GM21423 (cell line): ENCODE data around the gene FGF11.
"Not testable (repeated sequence)": the region's sequence is repeated elsewhere in the genome, so short reads cannot be mapped to it uniquely, and the experiment has no call there.

Source experiments
- ATAC-seq: cut with Tn5 transposase; IDR thresholded peaks from one replicate; pipeline ENCODE4 v1.9.1; 2021; ENCODE audit warnings: mild to moderate bottlenecking, moderate library complexity; ENCODE audit not compliant: unreplicated experiment

The FGF11 gene

DNA sequence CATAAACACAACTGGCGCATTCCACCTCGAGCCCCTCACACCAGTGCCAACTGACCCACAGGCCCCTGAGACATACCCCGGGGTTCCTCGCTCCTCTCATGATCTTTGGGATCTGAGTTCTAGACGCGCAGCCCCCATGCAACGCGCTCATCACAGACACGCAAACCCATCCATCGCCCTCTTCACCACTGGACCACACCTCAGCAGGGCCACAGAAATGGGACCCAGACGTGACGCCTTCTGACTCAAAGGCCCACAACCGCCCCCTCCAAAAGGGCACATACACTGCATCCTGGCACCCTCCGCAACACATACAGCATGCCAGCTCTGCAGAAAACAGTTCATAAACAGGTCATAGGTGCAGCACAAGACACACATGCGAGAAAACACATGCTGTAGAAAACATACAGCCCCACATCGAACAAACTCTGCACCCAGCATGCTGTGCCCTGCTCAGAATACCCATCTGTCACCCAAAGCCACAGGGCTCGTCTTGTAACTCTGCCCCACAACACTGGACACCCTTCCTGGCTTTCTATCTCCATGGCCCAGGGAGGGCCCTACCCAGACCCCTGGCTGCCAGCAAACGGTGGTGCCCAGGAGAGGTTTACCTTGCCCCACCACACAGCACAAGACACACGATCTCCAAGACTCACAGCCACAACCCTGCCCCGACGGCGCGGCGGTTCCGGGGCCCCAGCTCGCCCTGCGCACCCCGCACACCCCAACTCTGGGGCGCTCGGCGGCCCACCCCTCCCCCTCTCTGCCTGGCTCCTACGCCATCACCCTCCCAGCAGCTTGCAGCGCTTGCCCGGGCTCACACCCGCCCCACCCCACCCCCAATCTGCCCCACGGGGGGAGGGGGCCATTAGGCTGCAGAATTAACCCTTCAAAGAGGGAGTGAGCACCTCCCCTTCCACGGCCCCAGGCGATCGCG, 39.2 kb downstream of the FGF11 start:
- ATAC-seq = no peak

DNA sequence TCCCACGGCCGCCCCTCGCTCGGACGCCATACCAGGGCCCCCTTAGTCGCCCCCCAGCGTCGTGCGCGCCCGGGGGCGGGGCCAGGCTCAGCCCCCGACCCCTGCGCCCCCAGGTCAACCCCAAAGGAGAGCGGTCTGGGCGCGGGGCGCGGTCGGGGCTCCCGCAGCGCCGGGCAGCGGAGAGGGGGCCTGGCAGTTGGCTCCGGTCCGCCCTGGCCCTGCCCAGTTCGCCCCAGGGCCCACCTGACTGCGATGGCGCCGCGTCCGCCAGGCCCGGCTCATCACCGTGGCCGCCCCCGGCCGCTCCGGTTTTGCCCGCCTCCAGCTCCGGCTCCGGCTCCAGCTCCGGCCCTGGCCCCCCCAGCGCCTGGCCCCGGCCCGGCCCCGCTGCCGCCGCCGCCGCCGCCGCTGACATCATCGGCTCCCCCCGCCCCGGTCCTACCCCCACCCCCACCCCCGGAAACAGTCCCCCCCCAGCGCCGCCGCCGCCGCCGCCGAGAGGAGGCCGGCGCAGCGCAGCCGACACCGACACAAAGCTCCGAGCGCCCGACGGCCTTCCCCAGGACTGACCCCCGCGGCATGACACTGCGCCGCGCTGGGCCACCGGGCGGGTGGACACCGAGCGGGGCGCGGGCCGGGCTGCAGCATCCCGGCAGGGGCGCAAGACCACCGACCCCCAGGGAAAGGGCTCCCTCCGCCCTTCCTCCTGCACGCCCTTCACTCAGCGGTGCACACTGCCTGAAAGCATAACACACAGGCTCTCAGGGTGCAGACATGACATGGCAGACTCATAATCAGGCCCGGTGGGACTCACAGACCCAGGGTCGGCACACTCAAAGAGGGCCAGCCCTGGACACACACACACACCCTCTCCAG, 40.1 kb downstream of the FGF11 start, which contains the start of gene ZBTB4:
Gene ZBTB4 (minus strand): TSS at position 419 of the 876 bp plus-strand sequence. CDS start 12,830 bp downstream, outside the sequence.
- ATAC-seq = no peak

DNA sequence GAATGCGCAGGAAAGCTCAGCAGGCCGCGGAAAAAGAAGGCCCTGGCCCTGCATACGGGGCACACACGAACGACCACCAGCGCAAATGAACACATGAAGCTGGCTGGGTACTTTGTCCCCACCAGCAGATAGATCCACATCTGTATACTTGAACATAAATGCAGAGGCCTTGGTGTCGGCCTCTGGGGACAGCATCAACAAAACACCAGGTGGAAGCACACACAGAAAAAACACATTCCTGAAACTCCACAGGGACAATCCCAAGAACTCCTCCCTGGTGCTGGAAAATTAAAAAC, 40.7 kb downstream of the FGF11 start:
- no peak for ATAC-seq

DNA sequence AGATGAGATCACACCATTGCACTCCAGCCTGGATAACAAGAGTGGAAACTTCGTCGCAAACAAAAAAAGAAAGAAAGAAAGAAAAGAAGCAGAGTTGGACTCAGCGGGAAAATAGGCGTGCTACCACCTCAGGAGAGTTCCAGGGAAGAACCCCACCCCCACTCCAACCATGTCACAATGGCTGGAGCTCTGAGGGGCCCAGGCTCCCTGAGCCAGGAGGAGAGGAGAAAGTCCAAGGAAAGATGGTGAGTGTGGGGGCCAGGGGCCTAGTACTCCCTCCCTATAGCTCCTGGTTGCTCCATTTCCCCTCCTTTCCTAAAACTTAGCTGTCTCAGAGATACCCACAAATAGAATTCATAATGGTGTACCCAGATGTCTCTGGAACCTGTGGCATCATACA, 42.0 kb downstream of the FGF11 start, which contains the start of gene SLC35G6:
Gene SLC35G6 (plus strand): TSS at position 172 of the 400 bp plus-strand sequence. CDS start 71 bp downstream, at position 243.
- ATAC-seq = not testable (repeated sequence)

DNA sequence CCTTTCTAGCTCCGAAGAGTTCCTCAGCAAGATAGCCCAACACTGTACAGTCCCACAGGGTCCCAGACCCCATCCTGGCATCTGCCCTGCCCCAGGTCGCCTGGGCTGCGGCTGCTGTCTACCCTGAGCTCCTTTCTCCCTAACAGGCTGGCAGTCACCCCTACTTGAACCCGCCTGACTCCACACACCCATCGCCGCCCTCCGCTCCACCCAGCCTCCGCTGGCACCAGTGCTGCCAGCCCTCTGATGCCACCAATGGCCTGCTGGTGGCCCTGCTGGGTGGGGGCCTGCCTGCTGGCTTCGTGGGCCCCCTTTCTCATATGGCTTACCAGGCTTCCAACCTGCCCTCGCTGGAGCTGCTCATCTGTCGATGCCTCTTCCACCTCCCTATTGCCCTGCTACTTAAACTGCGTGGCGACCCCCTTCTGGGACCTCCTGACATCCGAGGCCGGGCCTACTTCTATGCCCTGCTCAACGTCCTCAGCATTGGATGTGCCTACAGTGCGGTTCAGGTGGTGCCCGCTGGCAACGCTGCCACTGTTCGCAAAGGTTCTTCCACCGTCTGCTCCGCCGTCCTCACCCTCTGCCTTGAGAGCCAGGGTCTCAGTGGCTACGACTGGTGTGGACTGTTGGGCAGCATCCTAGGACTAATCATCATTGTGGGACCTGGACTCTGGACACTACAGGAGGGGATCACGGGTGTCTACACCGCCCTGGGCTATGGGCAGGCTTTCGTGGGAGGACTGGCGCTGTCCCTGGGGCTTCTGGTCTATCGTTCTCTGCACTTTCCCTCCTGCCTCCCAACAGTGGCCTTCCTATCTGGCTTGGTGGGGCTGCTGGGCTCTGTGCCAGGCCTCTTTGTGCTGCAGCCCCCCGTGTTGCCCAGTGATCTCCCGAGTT, 42.8 kb downstream of the FGF11 start:
- ATAC-seq = not testable (repeated sequence)

DNA sequence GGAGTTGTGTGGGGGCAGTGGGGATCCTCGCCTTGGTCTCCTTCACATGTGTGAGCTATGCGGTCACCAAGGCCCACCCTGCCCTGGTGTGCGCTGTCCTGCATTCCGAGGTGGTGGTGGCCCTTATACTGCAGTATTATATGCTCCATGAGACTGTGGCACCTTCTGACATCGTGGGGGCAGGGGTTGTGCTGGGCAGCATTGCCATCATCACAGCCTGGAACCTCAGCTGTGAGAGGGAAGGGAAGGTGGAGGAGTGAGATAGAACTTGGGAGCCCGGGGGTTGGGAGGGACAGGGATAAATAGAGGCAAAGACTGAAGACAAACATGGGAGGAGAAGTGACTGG, 43.4 kb downstream of the FGF11 start:
- ATAC-seq = not testable (repeated sequence)

DNA sequence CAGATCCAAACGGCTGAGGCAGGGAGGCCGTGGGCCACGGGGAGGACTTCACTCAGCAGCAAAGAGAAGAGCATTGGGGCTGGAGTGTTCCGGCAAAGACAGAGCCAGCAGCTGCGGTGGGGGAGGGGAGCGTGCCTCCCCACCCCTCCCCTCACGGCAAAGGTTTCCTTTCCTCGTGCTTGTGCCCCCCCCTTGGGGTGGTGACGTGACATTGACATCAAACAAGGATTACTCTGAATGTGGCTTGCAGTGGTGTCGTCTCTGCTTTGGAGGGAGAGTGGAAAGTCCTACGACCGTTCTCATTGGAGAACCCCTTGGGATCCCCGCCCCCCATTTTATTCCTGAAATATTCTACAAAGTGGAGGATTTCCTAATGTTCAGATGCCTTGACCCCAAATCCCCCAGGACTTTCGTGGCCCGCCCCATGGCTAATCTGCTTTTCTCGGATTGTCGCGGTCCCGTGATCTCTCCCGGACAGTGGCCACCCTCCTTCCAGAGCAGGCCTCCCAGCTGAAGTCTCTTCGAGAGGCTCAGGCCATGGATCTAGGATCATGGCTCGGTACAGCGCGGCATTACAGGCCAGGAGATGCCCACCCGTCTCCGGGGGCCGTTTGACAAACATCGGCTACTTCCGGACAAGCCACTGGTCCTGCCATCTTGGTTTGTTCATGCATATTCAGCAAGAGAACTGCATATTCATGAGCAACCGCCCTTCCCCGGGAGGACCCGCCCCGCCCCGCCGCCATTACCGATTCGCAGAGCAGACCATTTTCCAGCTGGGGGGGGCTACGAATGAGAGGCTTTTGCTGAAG, 44.1 kb downstream of the FGF11 start:
- peak; percentile 34 for ATAC-seq

DNA sequence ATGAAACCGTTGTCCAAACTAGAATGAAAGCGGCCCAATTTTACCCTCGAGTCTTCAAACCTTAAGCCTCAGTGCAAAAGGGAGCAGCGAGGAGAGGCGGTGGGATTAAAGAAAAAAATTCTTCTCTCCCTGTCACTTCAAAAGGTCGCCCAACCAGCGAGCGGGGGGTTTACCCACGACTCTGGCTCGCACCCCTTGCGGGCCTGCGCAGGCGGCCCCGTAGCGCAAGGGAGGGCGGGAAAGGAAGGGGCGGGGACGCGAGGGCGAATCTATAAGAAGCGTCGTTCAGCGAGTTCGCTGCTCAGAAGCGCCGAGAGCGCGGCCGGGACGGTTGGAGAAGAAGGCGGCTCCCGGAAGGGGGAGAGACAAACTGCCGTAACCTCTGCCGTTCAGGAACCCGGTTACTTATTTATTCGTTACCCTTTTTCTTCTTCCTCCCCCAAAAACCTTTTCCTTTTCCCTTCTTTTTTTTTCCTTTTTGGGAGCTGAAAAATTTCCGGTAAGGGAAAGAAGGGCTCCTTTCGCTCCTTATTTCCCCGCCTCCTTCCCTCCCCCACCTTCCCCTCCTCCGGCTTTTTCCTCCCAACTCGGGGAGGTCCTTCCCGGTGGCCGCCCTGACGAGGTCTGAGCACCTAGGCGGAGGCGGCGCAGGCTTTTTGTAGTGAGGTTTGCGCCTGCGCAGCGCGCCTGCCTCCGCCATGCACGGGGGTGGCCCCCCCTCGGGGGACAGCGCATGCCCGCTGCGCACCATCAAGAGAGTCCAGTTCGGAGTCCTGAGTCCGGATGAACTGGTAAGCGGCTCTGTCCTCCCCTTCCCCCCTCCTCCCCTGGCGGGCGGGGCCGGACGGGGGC, 45.0 kb downstream of the FGF11 start, which contains the start of gene POLR2A:
Gene POLR2A (plus strand): TSS at position 300 of the 852 bp plus-strand sequence.
- peak; percentile 61 for ATAC-seq

DNA sequence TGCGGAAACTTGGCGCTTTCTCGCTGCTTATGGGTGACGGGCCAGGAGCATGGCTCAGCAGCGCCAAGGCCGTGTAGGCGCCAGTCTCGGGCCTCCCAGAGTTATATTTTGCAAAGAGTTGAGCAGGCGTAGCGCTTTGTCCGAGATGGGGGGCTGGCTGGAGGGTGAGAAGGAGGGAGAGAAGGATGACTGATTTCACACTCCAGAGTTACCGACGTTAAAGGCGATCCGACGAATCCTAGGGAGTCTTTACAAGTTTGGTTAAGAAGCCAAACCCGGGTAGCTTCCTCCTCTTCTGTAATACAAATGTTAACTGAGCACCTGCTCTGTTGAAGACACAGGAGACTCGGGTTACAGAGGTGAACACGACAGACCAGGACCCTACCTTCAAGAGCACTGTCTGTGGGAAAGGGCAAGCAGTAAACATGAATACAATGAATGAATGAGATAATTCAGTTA, 45.6 kb downstream of the FGF11 start:
- ATAC-seq = peak; percentile 0

DNA sequence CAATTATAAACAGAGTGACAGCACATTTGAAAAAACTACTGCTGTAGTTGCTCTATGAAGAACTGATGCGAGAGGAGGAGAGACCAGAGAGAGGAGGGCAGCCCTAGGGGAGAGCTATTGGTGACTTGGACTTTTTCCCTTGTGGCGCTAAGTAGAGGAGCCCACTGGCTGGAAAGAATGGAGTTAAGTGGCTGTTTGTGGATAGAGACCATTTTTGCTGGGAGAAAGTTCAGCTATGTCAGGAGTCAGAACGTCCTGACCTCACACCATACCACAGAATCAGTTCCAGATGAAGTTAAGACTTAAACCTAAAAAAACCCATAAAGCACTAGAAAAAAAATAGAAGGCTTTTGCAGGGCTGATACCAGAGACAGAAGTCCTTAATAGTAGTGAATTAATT, 46.9 kb downstream of the FGF11 start:
- no peak for ATAC-seq

DNA sequence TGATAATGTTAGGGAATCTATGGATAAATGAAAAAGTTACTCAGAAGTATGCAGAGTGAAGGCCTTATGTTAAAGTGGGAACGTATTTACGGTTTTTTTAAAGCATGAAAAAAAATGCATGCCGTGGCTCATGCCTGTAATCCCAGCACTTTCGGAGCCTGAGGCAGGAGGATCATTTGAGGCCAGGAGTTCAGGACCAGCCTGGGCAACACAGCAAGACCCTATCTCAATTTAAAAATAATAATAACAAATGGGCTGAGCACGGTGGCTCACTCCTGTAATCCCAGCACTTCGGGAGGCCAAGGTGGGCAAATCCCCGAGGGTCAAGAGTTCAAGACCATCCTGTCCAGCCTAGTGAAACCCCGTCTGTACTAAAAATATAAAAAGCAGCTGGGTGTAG, 50.8 kb downstream of the FGF11 start:
- no peak for ATAC-seq

DNA sequence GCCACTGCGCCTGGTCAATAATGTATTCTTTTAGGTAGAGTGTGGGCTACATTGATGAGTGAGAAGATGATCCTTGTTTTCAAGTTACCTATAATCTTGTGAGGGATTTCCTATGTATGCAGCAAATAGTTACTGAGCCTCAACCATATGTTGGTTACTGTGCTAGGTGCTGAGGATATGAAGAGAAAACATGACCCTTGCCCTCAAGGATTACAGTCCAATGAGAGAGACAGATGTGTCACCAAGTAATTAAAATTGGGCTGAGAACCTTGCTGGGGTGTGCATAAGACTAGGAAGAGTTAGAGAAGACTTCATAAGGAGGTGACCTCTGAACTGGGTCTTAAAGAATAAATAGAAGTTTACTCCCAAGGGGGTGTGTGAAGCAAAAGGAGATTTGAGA, 52.3 kb downstream of the FGF11 start:
- no peak for ATAC-seq

DNA sequence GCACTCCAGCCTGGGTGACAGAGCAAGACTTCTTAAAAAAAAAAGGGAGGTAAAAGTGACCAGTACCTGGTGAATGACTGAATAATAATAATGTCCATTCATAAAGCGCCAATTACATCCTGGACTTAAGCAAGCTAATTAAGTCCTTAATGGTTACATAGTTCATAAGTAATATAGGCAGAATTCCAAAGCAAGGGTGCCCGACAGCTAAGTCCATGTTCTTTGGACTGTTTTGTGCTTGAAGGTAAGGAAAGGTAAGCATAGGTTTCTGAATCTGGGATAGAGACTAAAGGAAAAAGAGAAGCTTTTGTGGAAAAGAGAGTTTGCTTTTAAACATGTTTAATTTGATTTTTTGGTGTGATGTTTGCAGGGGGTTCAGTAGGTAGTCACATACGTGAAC, 54.6 kb downstream of the FGF11 start:
- no peak for ATAC-seq
